Cardiac muscle cell (in vitro differentiated cells and primary cell): ENCODE results near the gene TSPAN5. TPM values are rescaled to one million over a fixed set of nuclear protein-coding genes. Genes with fewer than 3 reads are reported as not detected.

ENCODE experiments used
- DNase-seq, 2 donors: peaks; one replicate each; pipeline versions ENCODE4 v3.0.0 to v3.0.0-alpha.2; 2010 to 2017; ENCODE audit warnings: low read depth in 1 of 2, low spot score in 1 of 2
- H3K27ac ChIP-seq: fragments of 200-600 bp; sonication (generic); 2 replicates; pipeline ENCODE4 v1.5.1; 2016
- H3K27me3 ChIP-seq: fragments of 200-600 bp; sonication (generic); 2 replicates; pipeline ENCODE4 v1.6.0; 2016; ENCODE audit warnings: control low read depth
- H3K36me3 ChIP-seq: fragments of 200-600 bp; sonication (generic); 2 replicates; pipeline ENCODE4 v1.5.1; 2016; ENCODE audit warnings: control low read depth
- H3K4me1 ChIP-seq: fragments of 200-600 bp; sonication (generic); 2 replicates; pipeline ENCODE4 v1.8.1; 2017; ENCODE audit warnings: low read depth, mild to moderate bottlenecking, mixed run types
- H3K4me3 ChIP-seq: fragments of 200-600 bp; sonication (generic); 2 replicates; pipeline ENCODE4 v1.5.1; 2016; ENCODE audit warnings: mild to moderate bottlenecking
- H3K9me3 ChIP-seq: fragments of 200-600 bp; sonication (generic); 2 replicates; pipeline ENCODE4 v1.5.1; 2017; ENCODE audit warnings: low read depth, mild to moderate bottlenecking, control low read depth
- CTCF ChIP-seq: IDR thresholded peaks from 2 replicates; pipeline ENCODE4 v1.5.1; 2012; ENCODE audit warnings: low read depth, mild to moderate bottlenecking, low read length
- polyA plus RNA-seq: library from polyadenylated mRNA; unstranded; fragments of >200 nt; fragmentation: Nextera tagmentation; extraction: Ambion mirVana; gene quantifications from 2 replicates; pipeline ENCODE4 v1.2.1, GENCODE V29; 2016
- total RNA-seq: library from RNA; depleted of rRNA; stranded (reverse); fragments of >200 nt; gene quantifications from 2 replicates; pipeline ENCODE4 v1.2.3, GENCODE V29; 2016

The TSPAN5 gene
- total and polyA plus RNA-seq, 2 experiments from 2014 or later, result 26.9 to 39.8 TPM

- Histone ChIP-seq H3K4me3 (no peak overlapping the region), H3K9me3 (no peaks in the 10 kb centered on the region), H3K27ac (no peak overlapping the region), H3K4me1 (peaks cover 9% of the 10 kb centered on the region), H3K36me3 (no peaks in the 10 kb centered on the region), H3K27me3 (no peaks in the 10 kb centered on the region)
- DNase-seq, result no peak
- TF ChIP-seq CTCF, result no peak
Measured at GRCh38 chr4:98686847-98687246, 28.4 kb upstream of the TSPAN5 start.

GRCh38 chr4:98686043-98686707 is 27.8 kb upstream of the TSPAN5 start:
- no peaks in the 10 kb centered on the region for H3K27me3 ChIP-seq
- H3K36me3 ChIP-seq, result no peaks in the 10 kb centered on the region
- no peaks in the 10 kb centered on the region for H3K9me3 ChIP-seq
- peaks cover 11% of the 10 kb centered on the region for H3K4me1 ChIP-seq
- no peak for DNase-seq
- TF ChIP-seq CTCF, result no peak
- H3K27ac ChIP-seq, result no peak overlapping the region
- no peak overlapping the region for H3K4me3 ChIP-seq

GRCh38 chr4:98685225-98686042 is 27.0 kb upstream of the TSPAN5 start:
- no peaks in the 10 kb centered on the region for H3K9me3 ChIP-seq
- DNase-seq, result no peak
- no peak overlapping the region for H3K27ac ChIP-seq
- H3K27me3 ChIP-seq, result no peaks in the 10 kb centered on the region
- peaks cover 18% of the 10 kb centered on the region for H3K4me1 ChIP-seq
- no peaks in the 10 kb centered on the region for H3K36me3 ChIP-seq
- TF ChIP-seq CTCF, result no peak
- no peak overlapping the region for H3K4me3 ChIP-seq

- DNase-seq, result peak; percentile 37 to 52
Measured at GRCh38 chr4:98682719-98683118, 24.3 kb upstream of the TSPAN5 start.

GRCh38 chr4:98680806-98681205 is 22.4 kb upstream of the TSPAN5 start:
- H3K27ac ChIP-seq, result no peak overlapping the region
- no peaks in the 10 kb centered on the region for H3K27me3 ChIP-seq
- DNase-seq, result no peak
- H3K4me3 ChIP-seq, result no peak overlapping the region
- H3K4me1 ChIP-seq, result peaks cover 18% of the 10 kb centered on the region
- TF ChIP-seq CTCF, result no peak
- no peaks in the 10 kb centered on the region for H3K36me3 ChIP-seq
- no peaks in the 10 kb centered on the region for H3K9me3 ChIP-seq

More at GRCh38 chr4:98682719-98683118, 24.3 kb upstream of the TSPAN5 start:
- Histone ChIP-seq H3K9me3 (no peaks in the 10 kb centered on the region), H3K27me3 (no peaks in the 10 kb centered on the region), H3K27ac (no peak overlapping the region), H3K4me3 (no peak overlapping the region), H3K36me3 (no peaks in the 10 kb centered on the region), H3K4me1 (peaks cover 18% of the 10 kb centered on the region)
- TF ChIP-seq CTCF, result no peak
